Keratinocyte (primary cell): ENCODE measurements around the gene DCLK1. TPM values are rescaled to one million over a fixed set of nuclear protein-coding genes. Genes with fewer than 3 reads are reported as not detected.

Experiments
- DNase-seq: peaks from one replicate; pipeline ENCODE4 v3.0.0-alpha.2; 2011; ENCODE audit warnings: low read depth, missing footprints, low spot score
- FAIRE-seq: peaks from 2 replicates; lab custom pipeline; 2011; peaks lifted over from hg19 to GRCh38; lab: Jason Lieb, UNC
- H2AFZ ChIP-seq: 2 replicates; pipeline ENCODE4 v1.6.0; 2012; ENCODE audit warnings: low read length, control low read depth, inconsistent platforms; ENCODE audit not compliant: control insufficient read depth
- H3K27ac ChIP-seq: 2 replicates; pipeline ENCODE4 v1.5.1; 2011; ENCODE audit warnings: low read length; ENCODE audit not compliant: control insufficient read depth, insufficient read depth
- H3K27me3 ChIP-seq: 3 replicates; pipeline ENCODE4 v1.6.0; 2011; ENCODE audit warnings: low read length; ENCODE audit not compliant: control insufficient read depth, insufficient read depth; ENCODE audit errors: extremely low read depth
- H3K36me3 ChIP-seq, 2 experiments: 2 replicates in 1 of 2; 3 replicates in 1 of 2; pipeline ENCODE4 v1.5.1; 2011; ENCODE audit warnings: low read length in 2 of 2, mild to moderate bottlenecking in 1 of 2; ENCODE audit not compliant: control insufficient read depth in 2 of 2, insufficient read depth in 2 of 2; ENCODE audit errors: extremely low read depth in 1 of 2
- H3K4me1 ChIP-seq: 3 replicates; pipeline ENCODE4 v1.5.1; 2011; ENCODE audit warnings: low read length; ENCODE audit not compliant: control insufficient read depth, insufficient read depth; ENCODE audit errors: extremely low read depth
- H3K4me2 ChIP-seq: 3 replicates; pipeline ENCODE4 v1.6.0; 2011; ENCODE audit warnings: low read depth, low read length; ENCODE audit not compliant: control insufficient read depth, insufficient read depth; ENCODE audit errors: extremely low read depth
- H3K4me3 ChIP-seq, 3 experiments: fragments of 200-600 bp in 1 of 3; sonication (generic) in 1 of 3; 2 replicates in 2 of 3; 3 replicates in 1 of 3; pipeline ENCODE4 v1.5.1; 2011 to 2016; ENCODE audit warnings: low read length in 3 of 3, mild to moderate bottlenecking in 3 of 3, control low read depth in 2 of 3, inconsistent platforms in 1 of 3, low read depth in 1 of 3, mixed read lengths in 1 of 3, mixed run types in 1 of 3, moderate library complexity in 1 of 3; ENCODE audit not compliant: control insufficient read depth in 2 of 3, insufficient read depth in 2 of 3; ENCODE audit errors: extremely low read depth in 1 of 3
- H3K79me2 ChIP-seq: 2 replicates; pipeline ENCODE4 v1.6.0; 2012; ENCODE audit warnings: low read length; ENCODE audit not compliant: control insufficient read depth, insufficient read depth
- H3K9ac ChIP-seq: 3 replicates; pipeline ENCODE4 v1.6.0; 2011; ENCODE audit warnings: low read length; ENCODE audit not compliant: control insufficient read depth, insufficient read depth; ENCODE audit errors: extremely low read depth
- H3K9me1 ChIP-seq: 3 replicates; pipeline ENCODE4 v1.6.0; 2011; ENCODE audit warnings: low read length; ENCODE audit not compliant: control insufficient read depth, insufficient read depth; ENCODE audit errors: extremely low read depth
- H3K9me3 ChIP-seq: 2 replicates; pipeline ENCODE4 v1.5.1; 2012; ENCODE audit warnings: low read depth, low read length; ENCODE audit not compliant: control insufficient read depth
- H4K20me1 ChIP-seq: 3 replicates; pipeline ENCODE4 v1.6.0; 2011; ENCODE audit warnings: low read length; ENCODE audit not compliant: control insufficient read depth, insufficient read depth; ENCODE audit errors: extremely low read depth
- EZH2 ChIP-seq: IDR thresholded peaks from one replicate; pipeline ENCODE4 v1.6.1; 2012; ENCODE audit warnings: inconsistent platforms, mild to moderate bottlenecking, low read length, moderate library complexity
- dilution Hi-C: fragments of 300-500 bp; cut with MboI; formaldehyde crosslinking; loops from one replicate; pipeline ENCODE4 v1.7.0; 2020; ENCODE audit warnings: low sequenced_read_pairs; ENCODE audit not compliant: extremely low pct_ligation_motif_present
- polyA plus RNA-seq, 5 experiments: library from polyadenylated mRNA; depleted of rRNA in 3 of 5; stranded (reverse) in 3 of 5; stranded (forward) in 1 of 5; unstranded in 1 of 5; fragments of >200 nt; gene quantifications; 1 replicate in 1 of 5; 2 replicates in 3 of 5; 3 replicates in 1 of 5; pipeline versions ENCODE4 v1.2.1 to v1.2.3, GENCODE V29; 2011 to 2012; ENCODE audit warnings: missing spikeins in 2 of 5, low read depth in 1 of 5, low replicate concordance in 1 of 5
- TF ChIP-seq, protein P1 (sequence below), 3 experiments: IDR thresholded peaks in 1 of 3; conservative IDR thresholded peaks in 1 of 3; optimal IDR thresholded peaks in 1 of 3; 2 replicates in 2 of 3; 3 replicates in 1 of 3; pipeline versions ENCODE3 to v1.5.1; 2011; ENCODE audit warnings: low read length in 3 of 3, mild to moderate bottlenecking in 3 of 3, moderate library complexity in 2 of 3, control low read depth in 1 of 3, inconsistent platforms in 1 of 3; ENCODE audit not compliant: insufficient read depth in 2 of 3; ENCODE audit errors: extremely low read depth in 1 of 3

The DCLK1 gene
- polyA plus RNA-seq, 1 donor (not counting 4 experiments of a cell fraction or from before 2014, with no cell fraction given): 0.04 TPM

DNA sequence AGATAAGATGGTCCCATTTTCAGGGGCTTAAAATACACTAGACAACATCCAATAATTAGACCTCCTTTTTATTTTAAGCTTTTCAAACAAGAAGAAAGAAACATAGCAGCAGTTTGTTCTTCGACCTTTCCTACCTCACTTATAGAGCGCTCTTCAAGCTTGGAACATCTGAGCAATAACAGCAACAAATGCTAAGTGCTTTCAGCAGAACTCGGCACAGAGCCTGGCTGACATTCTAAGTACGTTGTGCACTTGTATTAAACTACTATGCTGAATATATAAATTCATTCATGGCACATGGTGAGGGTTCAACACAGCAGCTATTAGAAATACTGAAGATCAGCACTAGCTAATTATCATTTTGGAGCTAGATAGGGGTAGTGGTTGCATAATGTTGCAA, 398.6 kb downstream of the DCLK1 start:
- Histone ChIP-seq H3K27me3 (no peaks in the 10 kb centered on the region), H3K36me3 (no peaks in the 10 kb centered on the region), H3K79me2 (no peaks in the 10 kb centered on the region), H2AFZ (no peak overlapping the region), H3K9me3 (no peaks in the 10 kb centered on the region), H3K4me3 (no peak overlapping the region), H3K4me1 (no peaks in the 10 kb centered on the region), H3K9me1 (no peaks in the 10 kb centered on the region), H3K9ac (no peak overlapping the region), H4K20me1 (no peaks in the 10 kb centered on the region), H3K4me2 (no peak overlapping the region), H3K27ac (no peak overlapping the region)
- no peak for DNase-seq
- no peak for TF ChIP-seq EZH2
- TF ChIP-seq, protein P1, sequence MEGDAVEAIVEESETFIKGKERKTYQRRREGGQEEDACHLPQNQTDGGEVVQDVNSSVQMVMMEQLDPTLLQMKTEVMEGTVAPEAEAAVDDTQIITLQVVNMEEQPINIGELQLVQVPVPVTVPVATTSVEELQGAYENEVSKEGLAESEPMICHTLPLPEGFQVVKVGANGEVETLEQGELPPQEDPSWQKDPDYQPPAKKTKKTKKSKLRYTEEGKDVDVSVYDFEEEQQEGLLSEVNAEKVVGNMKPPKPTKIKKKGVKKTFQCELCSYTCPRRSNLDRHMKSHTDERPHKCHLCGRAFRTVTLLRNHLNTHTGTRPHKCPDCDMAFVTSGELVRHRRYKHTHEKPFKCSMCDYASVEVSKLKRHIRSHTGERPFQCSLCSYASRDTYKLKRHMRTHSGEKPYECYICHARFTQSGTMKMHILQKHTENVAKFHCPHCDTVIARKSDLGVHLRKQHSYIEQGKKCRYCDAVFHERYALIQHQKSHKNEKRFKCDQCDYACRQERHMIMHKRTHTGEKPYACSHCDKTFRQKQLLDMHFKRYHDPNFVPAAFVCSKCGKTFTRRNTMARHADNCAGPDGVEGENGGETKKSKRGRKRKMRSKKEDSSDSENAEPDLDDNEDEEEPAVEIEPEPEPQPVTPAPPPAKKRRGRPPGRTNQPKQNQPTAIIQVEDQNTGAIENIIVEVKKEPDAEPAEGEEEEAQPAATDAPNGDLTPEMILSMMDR (optimal IDR thresholded peaks at IDR 0.05 in 1 of 3, IDR thresholded peaks at IDR 0.05 in 1 of 3, conservative IDR thresholded peaks at IDR 0.05 in 1 of 3; ENCODE audit: extremely low read depth in 1 of 3, insufficient read depth in 2 of 3, low read length in 3 of 3): no peak
- no peak for FAIRE-seq
- dilution Hi-C loops: no loop called here

DNA sequence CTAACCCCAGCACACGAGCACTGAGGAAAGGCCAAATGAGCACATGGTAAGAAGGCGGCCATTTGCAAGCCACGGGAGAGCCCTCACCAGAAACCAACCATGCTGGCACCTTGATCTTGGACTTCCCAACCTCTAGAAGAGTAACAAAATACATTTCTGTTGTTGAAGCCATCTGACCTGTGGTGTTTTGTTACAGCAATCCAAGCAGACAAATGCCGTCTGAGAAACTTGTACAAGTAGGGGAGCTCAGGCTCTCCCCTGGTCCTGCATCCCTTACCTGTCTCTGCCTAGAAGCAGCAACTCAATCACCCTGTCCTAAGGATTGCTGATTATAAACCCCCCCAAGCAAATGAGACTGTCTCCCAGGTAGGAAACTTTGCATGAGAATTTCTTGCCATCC, 399.7 kb downstream of the DCLK1 start:
- Histone ChIP-seq H3K9me3 (no peaks in the 10 kb centered on the region), H3K4me1 (no peaks in the 10 kb centered on the region), H3K4me2 (no peak overlapping the region), H3K27ac (no peak overlapping the region), H3K4me3 (no peak overlapping the region), H3K36me3 (no peaks in the 10 kb centered on the region), H3K27me3 (no peaks in the 10 kb centered on the region), H4K20me1 (no peaks in the 10 kb centered on the region), H3K79me2 (no peaks in the 10 kb centered on the region), H2AFZ (no peak overlapping the region), H3K9me1 (no peaks in the 10 kb centered on the region), H3K9ac (no peak overlapping the region)
- dilution Hi-C loops: no loop called here
- no peak for TF ChIP-seq EZH2
- TF ChIP-seq, protein P1 (optimal IDR thresholded peaks at IDR 0.05 in 1 of 3, IDR thresholded peaks at IDR 0.05 in 1 of 3, conservative IDR thresholded peaks at IDR 0.05 in 1 of 3; ENCODE audit: extremely low read depth in 1 of 3, insufficient read depth in 2 of 3, low read length in 3 of 3): no peak
- no peak for FAIRE-seq
- DNase-seq: no peak
